ENCODE measurements around the gene NID2.

NID2 gene

DNA sequence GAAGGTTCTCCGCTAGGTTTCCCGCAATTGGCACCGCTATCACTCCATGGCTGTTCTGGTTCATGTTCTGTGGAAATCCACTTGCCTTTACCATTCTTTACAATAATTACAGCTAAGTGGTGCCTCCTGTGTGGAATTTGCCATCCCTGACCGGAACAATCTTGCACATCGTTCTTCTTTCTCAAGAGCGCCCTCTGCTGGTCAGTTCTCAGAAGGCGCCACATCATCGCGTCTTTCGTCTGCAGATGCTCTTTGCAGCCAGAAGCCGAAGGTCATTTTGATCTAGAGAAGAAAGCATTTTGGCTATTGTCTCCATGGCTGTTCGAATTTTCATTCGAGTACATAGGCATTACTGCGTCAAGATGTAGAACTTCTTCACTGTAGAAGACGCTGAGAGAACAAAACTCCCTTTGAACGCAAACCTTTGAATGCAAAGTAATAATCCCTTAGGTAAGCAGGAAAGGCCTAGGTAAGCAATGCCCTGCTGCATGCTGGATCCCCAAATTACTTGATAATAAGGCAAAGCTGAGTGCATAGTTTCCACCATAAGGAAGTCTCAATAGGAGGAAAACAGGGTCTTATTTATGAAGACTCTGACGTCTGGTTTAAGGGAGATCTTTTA lies 89.7 kb downstream of the NID2 start:
- no peak overlapping the region for H3K4me3 ChIP-seq (ENCODE audit: control insufficient read depth, low read depth, low read length)
- TF ChIP-seq, protein P1, sequence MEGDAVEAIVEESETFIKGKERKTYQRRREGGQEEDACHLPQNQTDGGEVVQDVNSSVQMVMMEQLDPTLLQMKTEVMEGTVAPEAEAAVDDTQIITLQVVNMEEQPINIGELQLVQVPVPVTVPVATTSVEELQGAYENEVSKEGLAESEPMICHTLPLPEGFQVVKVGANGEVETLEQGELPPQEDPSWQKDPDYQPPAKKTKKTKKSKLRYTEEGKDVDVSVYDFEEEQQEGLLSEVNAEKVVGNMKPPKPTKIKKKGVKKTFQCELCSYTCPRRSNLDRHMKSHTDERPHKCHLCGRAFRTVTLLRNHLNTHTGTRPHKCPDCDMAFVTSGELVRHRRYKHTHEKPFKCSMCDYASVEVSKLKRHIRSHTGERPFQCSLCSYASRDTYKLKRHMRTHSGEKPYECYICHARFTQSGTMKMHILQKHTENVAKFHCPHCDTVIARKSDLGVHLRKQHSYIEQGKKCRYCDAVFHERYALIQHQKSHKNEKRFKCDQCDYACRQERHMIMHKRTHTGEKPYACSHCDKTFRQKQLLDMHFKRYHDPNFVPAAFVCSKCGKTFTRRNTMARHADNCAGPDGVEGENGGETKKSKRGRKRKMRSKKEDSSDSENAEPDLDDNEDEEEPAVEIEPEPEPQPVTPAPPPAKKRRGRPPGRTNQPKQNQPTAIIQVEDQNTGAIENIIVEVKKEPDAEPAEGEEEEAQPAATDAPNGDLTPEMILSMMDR (conservative IDR thresholded peaks at IDR 0.05; ENCODE audit: control insufficient read depth, insufficient read depth, low read depth, low read length): peak; percentile 91
- DNase-seq (ENCODE audit: low read depth): peak; percentile 78

DNA sequence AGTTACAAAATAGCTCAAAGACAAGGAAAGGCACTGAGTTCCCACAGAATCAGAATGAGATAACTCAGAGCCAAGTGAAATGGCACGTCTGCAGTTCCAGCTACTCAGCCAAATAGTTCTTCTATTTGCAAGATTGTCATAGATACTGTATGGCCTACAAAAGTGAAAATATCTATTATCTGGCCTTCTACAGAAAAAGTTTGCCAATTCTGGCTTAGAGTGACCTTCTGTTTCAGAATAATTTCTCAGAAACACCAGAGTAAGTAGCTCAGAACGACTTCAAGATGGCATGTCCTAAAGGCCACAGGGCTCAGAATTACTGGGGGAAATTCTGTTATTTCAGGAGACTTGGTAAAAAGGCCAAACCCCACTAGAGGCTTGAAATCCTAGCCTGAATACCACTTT lies 90.2 kb downstream of the NID2 start:
- TF ChIP-seq, protein P1 (conservative IDR thresholded peaks at IDR 0.05; ENCODE audit: control insufficient read depth, insufficient read depth, low read depth, low read length): no peak
- H3K4me3 ChIP-seq (ENCODE audit: control insufficient read depth, low read depth, low read length): no peak overlapping the region
- DNase-seq (ENCODE audit: low read depth): no peak

DNA sequence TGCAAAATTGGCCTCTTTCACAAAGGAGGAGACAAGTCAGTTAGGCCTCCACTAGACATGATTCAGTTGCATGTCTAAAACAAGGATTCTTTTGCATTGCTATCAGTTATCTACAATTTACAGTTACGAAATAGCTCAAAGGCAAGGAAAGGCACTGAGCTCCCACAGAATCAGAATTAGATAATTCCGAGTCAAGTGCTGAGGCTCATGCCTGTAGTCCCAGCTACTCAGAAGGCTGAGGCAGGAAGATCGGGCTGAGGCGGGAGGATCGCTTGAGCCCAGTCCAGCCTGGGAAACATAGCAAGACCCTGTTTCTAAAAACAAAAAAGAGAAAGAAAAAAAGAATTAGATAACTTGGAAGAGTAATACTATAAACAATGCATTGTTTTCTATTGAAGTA lies 91.8 kb downstream of the NID2 start:
- TF ChIP-seq, protein P1 (conservative IDR thresholded peaks at IDR 0.05; ENCODE audit: control insufficient read depth, insufficient read depth, low read depth, low read length): no peak
- DNase-seq (ENCODE audit: low read depth): no peak

DNA sequence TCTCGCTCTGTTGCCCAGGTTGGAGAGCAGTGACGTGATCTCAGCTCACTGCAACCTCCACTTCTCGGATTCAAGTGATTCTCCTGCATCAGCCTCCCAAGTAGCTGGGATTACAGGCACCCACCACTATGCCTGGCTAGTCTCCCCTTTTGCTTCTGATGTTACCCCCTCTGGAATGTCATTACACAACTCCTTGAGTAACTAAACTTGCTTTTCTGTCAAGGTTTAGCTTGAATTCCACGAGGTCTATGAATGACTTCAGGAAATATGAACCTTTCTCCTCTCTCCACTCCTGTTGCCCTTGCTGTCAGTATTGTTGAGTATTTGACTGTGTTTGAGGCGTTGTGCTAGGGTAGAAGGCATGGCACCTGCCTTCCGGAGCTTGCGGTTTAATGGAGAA lies 96.3 kb downstream of the NID2 start:
- H3K4me3 ChIP-seq (ENCODE audit: control insufficient read depth, low read depth, low read length): no peak overlapping the region
- TF ChIP-seq, protein P1 (conservative IDR thresholded peaks at IDR 0.05; ENCODE audit: control insufficient read depth, insufficient read depth, low read depth, low read length): no peak
- no peak for DNase-seq (ENCODE audit: low read depth)

More for the DNA sequence above, 91.8 kb downstream of the NID2 start:
- no peak overlapping the region for H3K4me3 ChIP-seq (ENCODE audit: control insufficient read depth, low read depth, low read length)

DNA sequence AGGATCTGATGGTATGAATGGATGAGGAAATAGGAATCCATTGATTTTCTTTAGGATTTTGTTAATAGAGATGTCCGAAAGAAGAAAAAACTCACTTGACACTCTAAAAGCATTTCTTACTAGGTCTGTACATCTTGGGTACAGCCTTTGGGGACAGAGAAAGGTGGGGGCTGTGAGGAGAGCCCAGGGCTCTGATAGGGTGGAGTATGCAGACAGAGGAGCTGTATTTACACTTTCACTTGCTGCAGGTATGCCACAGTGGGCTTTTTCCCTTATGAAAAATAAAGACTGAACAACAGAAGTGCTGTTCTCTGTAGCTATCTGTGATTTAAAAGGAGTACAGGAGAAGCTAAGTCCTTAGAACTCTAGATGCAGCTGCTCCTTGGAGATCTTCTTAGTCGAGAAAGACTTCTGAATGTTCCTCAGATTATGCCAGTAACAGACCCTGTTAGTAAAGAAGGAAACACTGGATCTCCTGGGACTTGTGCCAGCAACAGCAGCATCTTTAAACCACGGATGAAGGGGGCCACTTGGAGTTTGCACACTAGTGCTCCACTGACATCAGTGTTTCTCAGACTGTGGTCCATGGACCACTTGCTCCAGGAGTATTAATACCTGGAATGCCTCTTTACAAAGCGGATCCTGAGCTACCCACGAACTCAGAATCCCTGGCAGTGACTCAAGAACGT lies 98.9 kb downstream of the NID2 start:
- no peak overlapping the region for H3K4me3 ChIP-seq (ENCODE audit: control insufficient read depth, low read depth, low read length)
- DNase-seq (ENCODE audit: low read depth): no peak
- TF ChIP-seq, protein P1 (conservative IDR thresholded peaks at IDR 0.05; ENCODE audit: control insufficient read depth, insufficient read depth, low read depth, low read length): no peak

DNA sequence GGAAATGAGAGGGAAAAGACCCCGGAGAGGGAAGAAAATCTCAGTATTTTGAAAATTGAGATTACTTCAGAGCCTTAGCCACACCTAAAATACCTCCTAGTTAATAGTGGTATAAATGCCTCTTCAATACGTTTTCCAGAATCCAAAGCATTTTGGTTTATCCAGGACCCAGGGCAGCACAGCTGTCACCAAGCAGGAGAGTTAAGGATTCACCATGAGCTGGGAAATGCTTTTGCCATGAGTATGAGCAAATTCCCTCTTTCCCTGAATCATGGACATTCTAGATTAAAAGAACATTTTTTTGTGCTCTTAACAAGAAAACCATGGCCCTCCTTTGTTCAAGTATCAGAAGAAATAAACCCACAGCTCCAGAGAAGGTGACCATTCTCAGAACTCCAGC lies 101.3 kb downstream of the NID2 start:
- DNase-seq (ENCODE audit: low read depth): no peak
- H3K4me3 ChIP-seq (ENCODE audit: control insufficient read depth, low read depth, low read length): no peak overlapping the region
- TF ChIP-seq, protein P1 (conservative IDR thresholded peaks at IDR 0.05; ENCODE audit: control insufficient read depth, insufficient read depth, low read depth, low read length): no peak
